ENCODE measurements around the gene GGT1. TPM values are rescaled to one million over a fixed set of nuclear protein-coding genes. Genes with fewer than 3 reads are reported as not detected.

Gene GGT1
- total and polyA plus RNA-seq, 2 of the 8 experiments (the other 6 are each of a cell fraction or from before 2014, with no cell fraction given) = 14.4 to 29.2 TPM

- no peak overlapping the region for H3K18ac ChIP-seq (ENCODE audit: extremely low read depth, low read length)
- no peaks in the 10 kb centered on the region for H3K9me3 ChIP-seq (ENCODE audit: insufficient read depth in 2 of 2, low read depth in 1 of 2, low read length in 1 of 2)
- no peak overlapping the region for H3K9ac ChIP-seq (replicated peaks in 1 of 4; ENCODE audit: extremely low read depth in 1 of 4, low read depth in 3 of 4, low read length in 3 of 4)
- H3K23me2 ChIP-seq (ENCODE audit: low read depth, low read length) = no peaks in the 10 kb centered on the region
- peaks cover 0 to 5% (median under 1%) of the 10 kb centered on the region in 4 experiments; a peak in 3 of 8 replicates for H3K36me3 ChIP-seq (ENCODE audit: control insufficient read depth in 2 of 4, insufficient read depth in 4 of 4, low read length in 3 of 4)
- H4K20me1 ChIP-seq (replicated peaks in 1 of 2; ENCODE audit: control insufficient read depth in 1 of 2, insufficient read depth in 2 of 2, low read length in 2 of 2) = peaks cover 0 to 2% of the 10 kb centered on the region in 2 experiments
- no peaks in the 10 kb centered on the region for H3K79me2 ChIP-seq (ENCODE audit: control insufficient read depth in 1 of 2, insufficient read depth in 2 of 2, low read length in 2 of 2)
- H3K4me1 ChIP-seq (replicated peaks in 1 of 4; ENCODE audit: control insufficient read depth in 3 of 4, insufficient read depth in 4 of 4, low read length in 3 of 4) = no peaks in the 10 kb centered on the region
- DNase-seq (ENCODE audit: low read depth in 1 of 2, low spot score in 2 of 2) = no peak
- no peak overlapping the region for H2AK5ac ChIP-seq (ENCODE audit: low read depth, low read length)
- no peaks in the 10 kb centered on the region for H3K79me1 ChIP-seq (ENCODE audit: low read depth, low read length)
- H2AFZ ChIP-seq (ENCODE audit: low read length) = no peak overlapping the region
- no peak overlapping the region for H2BK120ac ChIP-seq (replicated peaks; ENCODE audit: low read depth, low read length)
- no peak overlapping the region for H3K4me2 ChIP-seq (ENCODE audit: insufficient read depth in 1 of 2, low read depth in 2 of 2, low read length in 2 of 2)
- peak overlapping the region; percentile 57; the same call in 1 of the 2 replicates for H4K8ac ChIP-seq (ENCODE audit: extremely low read depth, insufficient read depth, low read length)
- H4K5ac ChIP-seq (ENCODE audit: insufficient read length, low read depth, low read length) = no peak overlapping the region
- ChIA-PET CTCF (ENCODE audit: partially characterized antibody) (interaction anchor here (0.7 to 1.0 kb wide), 3 partner anchors 23 to 82 kb away, joined by 3 read pairs; partner anchors contain the start of genes GUCD1 and SNRPD3), POLR2A (ENCODE audit: partially characterized antibody) (interaction anchor here (0.5 to 4.4 kb wide), 12 partner anchors 8 to 33 kb away, joined by 3 to 38 read pairs (median 5); partner anchors contain the start of genes GUCD1, LRRC75B and SNRPD3)
- no peak overlapping the region for H3K23ac ChIP-seq (ENCODE audit: insufficient read length)
- H2BK5ac ChIP-seq (ENCODE audit: low read depth, low read length) = peak overlapping the region; percentile 16; the same call in 1 of the 2 replicates
- WGBS, 2 experiments (ENCODE audit: extremely low coverage in 1 of 2, insufficient coverage in 1 of 2, insufficient read length in 1 of 2, insufficient replicate concordance in 2 of 2, low coverage in 1 of 2, low lambda C conversion rate in 2 of 2, missing lambda C conversion rate in 1 of 2) = 92% methylated on average over 5 of the region's 5 CpGs; no CpG with 5 or more reads in 1 of the 2 experiments
- H3K27me3 ChIP-seq (replicated peaks in 1 of 4; ENCODE audit: control insufficient read depth in 3 of 4, extremely low read depth in 1 of 4, insufficient read depth in 3 of 4, low read length in 3 of 4) = no peaks in the 10 kb centered on the region
- no peak overlapping the region for H3K14ac ChIP-seq (ENCODE audit: insufficient read length)
- no peak overlapping the region for H3K4ac ChIP-seq (replicated peaks; ENCODE audit: insufficient read length, low read depth, low read length)
- no peak overlapping the region for H3K4me3 ChIP-seq (ENCODE audit: extremely low read depth in 1 of 4, insufficient read depth in 2 of 4, low read depth in 3 of 4, low read length in 4 of 4)
- no peak overlapping the region for H3K27ac ChIP-seq (ENCODE audit: low read depth, low read length)
- H2BK12ac ChIP-seq (ENCODE audit: low read depth, low read length) = no peak overlapping the region
- H2BK20ac ChIP-seq (ENCODE audit: low read length) = no peak overlapping the region
- no peak overlapping the region for H3K56ac ChIP-seq (replicated peaks; ENCODE audit: insufficient read length, low read depth, low read length)
- no peak overlapping the region for H2BK15ac ChIP-seq (ENCODE audit: low read length)
- no peak overlapping the region for H4K91ac ChIP-seq (replicated peaks; ENCODE audit: insufficient read length, low read length)
- no peak for FAIRE-seq
- TF ChIP-seq GTF2F1 (IDR thresholded peaks at IDR 0.05; ENCODE audit: borderline replicate concordance, low read depth, low read length) (no peak), CREB1 (IDR thresholded peaks at IDR 0.05) (no peak)
These were observed 18.7 kb upstream of the GGT1 start for GRCh38 chr22:24584166-24584790.

All from H1 (cell line).